ENCODE data around the gene ERMP1.
"Not testable (repeated sequence)": the region's sequence is repeated elsewhere in the genome, so short reads cannot be mapped to it uniquely, and the experiment has no call there.

The ERMP1 gene

GRCh38 chr9:5832538-5833529, at the start of gene ERMP1:
ERMP1 (minus strand) TSS chr9:5833117; CDS start chr9:5833027, 90 bp downstream.
- peak; percentile 64 for DNase-seq

GRCh38 chr9:5882244-5883012, 49.5 kb upstream of the ERMP1 start:
- not testable (repeated sequence) for DNase-seq

GRCh38 chr9:5879419-5880181, 46.7 kb upstream of the ERMP1 start:
- no peak for DNase-seq

- no peak for DNase-seq
Measured at GRCh38 chr9:5876711-5877110, 43.8 kb upstream of the ERMP1 start.

- no peak for DNase-seq
Measured at GRCh38 chr9:5876026-5876425, 43.1 kb upstream of the ERMP1 start.

GRCh38 chr9:5874048-5874447, 41.1 kb upstream of the ERMP1 start:
- no peak for DNase-seq

- no peak for DNase-seq
Measured at GRCh38 chr9:5873439-5873838, 40.5 kb upstream of the ERMP1 start.

GRCh38 chr9:5872511-5872910, 39.6 kb upstream of the ERMP1 start:
- DNase-seq, result no peak

GRCh38 chr9:5871785-5872184, 38.9 kb upstream of the ERMP1 start:
- no peak for DNase-seq

GRCh38 chr9:5870691-5871090, 37.8 kb upstream of the ERMP1 start:
- peak; percentile 15 for DNase-seq

GRCh38 chr9:5870020-5870339, 37.1 kb upstream of the ERMP1 start:
- no peak for DNase-seq

- no peak for DNase-seq
Measured at GRCh38 chr9:5869315-5870019, 36.5 kb upstream of the ERMP1 start.

GRCh38 chr9:5868235-5868634, 35.3 kb upstream of the ERMP1 start:
- no peak for DNase-seq

GRCh38 chr9:5866685-5867084, 33.8 kb upstream of the ERMP1 start:
- no peak for DNase-seq

- no peak for DNase-seq
Measured at GRCh38 chr9:5866272-5866671, 33.4 kb upstream of the ERMP1 start.

- DNase-seq, result no peak
Measured at GRCh38 chr9:5864446-5864845, 31.5 kb upstream of the ERMP1 start.

GRCh38 chr9:5863092-5863746, 30.3 kb upstream of the ERMP1 start:
- DNase-seq, result no peak

- DNase-seq, result no peak
Measured at GRCh38 chr9:5858833-5859232, 25.9 kb upstream of the ERMP1 start.

- DNase-seq, result no peak
Measured at GRCh38 chr9:5857928-5858327, 25.0 kb upstream of the ERMP1 start.

GRCh38 chr9:5854063-5854790, 21.3 kb upstream of the ERMP1 start:
- DNase-seq, result no peak

- DNase-seq, result no peak
Measured at GRCh38 chr9:5853617-5854016, 20.7 kb upstream of the ERMP1 start.
